Aorta (tissue), 5 donors: ENCODE data around the gene RARRES1. TPM values are rescaled to one million over a fixed set of nuclear protein-coding genes. Genes with fewer than 3 reads are reported as not detected.

Experiments
- ATAC-seq: fragments of 200-7000 bp; cut with Tn5 transposase; one replicate; pipeline ENCODE4 v1.9.1; 2022; ENCODE audit warnings: moderate library complexity; ENCODE audit not compliant: low FRiP score
- DNase-seq, 2 donors: peaks; one replicate each; pipeline ENCODE4 v3.0.0-alpha.2; 2020
- H3K27ac ChIP-seq, 2 donors: one replicate each; pipeline ENCODE4 v1.5.1; 2013; ENCODE audit warnings: low read length in 2 of 2, mild to moderate bottlenecking in 2 of 2, moderate library complexity in 2 of 2, control low read depth in 1 of 2, inconsistent platforms in 1 of 2, low read depth in 1 of 2
- H3K27me3 ChIP-seq, 2 donors: one replicate each; pipeline ENCODE4 v1.6.1; 2013; ENCODE audit warnings: control low read depth in 1 of 2, low read length in 1 of 2, mild to moderate bottlenecking in 1 of 2, moderate library complexity in 1 of 2; ENCODE audit not compliant: insufficient read depth in 2 of 2, control insufficient read depth in 1 of 2
- H3K36me3 ChIP-seq, 2 donors: one replicate each; pipeline ENCODE4 v1.6.1; 2013; ENCODE audit warnings: control low read depth in 1 of 2, low read length in 1 of 2, mild to moderate bottlenecking in 1 of 2; ENCODE audit not compliant: insufficient read depth in 2 of 2, control insufficient read depth in 1 of 2
- H3K4me1 ChIP-seq, 2 donors: one replicate each; pipeline ENCODE4 v1.6.1; 2013; ENCODE audit warnings: low read length in 2 of 2, control low read depth in 1 of 2, mild to moderate bottlenecking in 1 of 2, moderate library complexity in 1 of 2; ENCODE audit not compliant: insufficient read depth in 2 of 2, control insufficient read depth in 1 of 2
- H3K4me3 ChIP-seq, 2 donors: one replicate each; pipeline ENCODE4 v1.5.1; 2013; ENCODE audit warnings: low read length in 2 of 2, control low read depth in 1 of 2, mild to moderate bottlenecking in 1 of 2
- H3K9me3 ChIP-seq: one replicate; pipeline ENCODE4 v1.6.1; 2013; ENCODE audit warnings: mild to moderate bottlenecking, low read length; ENCODE audit not compliant: control insufficient read depth
- WGBS, 2 donors: extraction: QIAGEN DNeasy Blood & Tissue Kit; methylation state at CpG; one replicate each; pipeline ENCODE4 v1.1.7; 2013; 5-methylcytosine and 5-hydroxymethylcytosine counted together
- intact Hi-C, 2 donors: fragments of 100-400 bp; cut with DNase I; formaldehyde crosslinking; loops; one replicate each; pipeline versions ENCODE4 v1.14.2 to v1.15.0; 2022
- polyA plus RNA-seq, 2 donors: library from polyadenylated mRNA; stranded (reverse); fragments of 200-250 nt; gene quantifications; one replicate each; pipeline ENCODE4 v1.2.3, GENCODE V29; 2013
- total RNA-seq, 2 donors: library from RNA; stranded (reverse); fragmentation: NEBNext Ultra II Directional; extraction: Animal tissue kit (Norgen Biotek cat#: 25700); gene quantifications; one replicate each; pipeline ENCODE4 v1.2.1, GENCODE V29; 2021
- donor health status: healthy with polysubstance abuse.
- donor health status: Bipolar disorder and iron deficiency.
- donor health status: DM: no; HTN: no; CAD: no.
- donor health status: DM: no; HTN: no; CAD: no.
- donor health status: DM: yes; HTN: yes; CAD: no.

The RARRES1 gene
- total and polyA plus RNA-seq, 4 donors, result 2.4 to 323 (median 120) TPM

DNA sequence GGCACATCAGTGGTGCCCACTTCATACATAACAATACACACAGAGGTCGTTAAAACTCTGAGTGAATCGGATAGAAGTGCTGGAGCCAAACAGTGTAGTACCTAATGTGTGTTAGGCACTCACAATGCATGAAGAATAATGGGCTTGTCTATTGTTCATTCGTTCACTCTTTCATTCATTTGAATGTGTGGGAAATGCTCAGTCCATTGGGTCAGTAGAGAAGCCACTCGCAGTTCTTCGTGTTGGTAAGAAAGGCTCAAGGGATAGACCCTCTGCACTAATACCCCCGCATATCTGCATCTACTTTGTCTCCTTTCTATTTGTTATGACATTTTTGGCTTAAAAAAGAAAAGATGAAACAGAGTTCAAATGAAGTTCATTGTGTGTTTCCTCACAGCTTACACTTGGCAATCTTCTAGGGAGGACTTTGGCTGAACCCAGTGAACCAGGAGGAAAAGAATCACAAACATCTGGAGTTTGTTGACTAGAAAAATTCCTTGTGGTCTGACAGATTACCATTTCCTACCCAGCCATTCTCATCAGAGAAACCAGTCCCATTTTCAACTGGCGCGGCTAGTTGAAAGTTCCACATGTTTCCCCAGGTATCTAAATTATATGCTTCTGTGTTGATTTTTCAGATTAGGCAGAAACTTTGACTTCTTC lies 36.8 kb upstream of the RARRES1 start:
- intact Hi-C loops, result loop anchor here in 1 of 2 donors (5.0 kb wide), 1 partner anchor 42 kb away; no protein-coding TSS in a partner anchor
- no peak overlapping the region for H3K4me3 ChIP-seq
- DNase-seq (no peak), ATAC-seq (peak; percentile 81)
- WGBS, 2 donors, result 17 to 30% methylated on average over 8 of the region's 8 CpGs
- H3K4me1 ChIP-seq, result no peaks in the 10 kb centered on the region
- no peaks in the 10 kb centered on the region for H3K9me3 ChIP-seq
- no peaks in the 10 kb centered on the region for H3K36me3 ChIP-seq
- H3K27me3 ChIP-seq, result no peaks in the 10 kb centered on the region
- H3K27ac ChIP-seq, result peak overlapping the region; percentile 34 to 63

DNA sequence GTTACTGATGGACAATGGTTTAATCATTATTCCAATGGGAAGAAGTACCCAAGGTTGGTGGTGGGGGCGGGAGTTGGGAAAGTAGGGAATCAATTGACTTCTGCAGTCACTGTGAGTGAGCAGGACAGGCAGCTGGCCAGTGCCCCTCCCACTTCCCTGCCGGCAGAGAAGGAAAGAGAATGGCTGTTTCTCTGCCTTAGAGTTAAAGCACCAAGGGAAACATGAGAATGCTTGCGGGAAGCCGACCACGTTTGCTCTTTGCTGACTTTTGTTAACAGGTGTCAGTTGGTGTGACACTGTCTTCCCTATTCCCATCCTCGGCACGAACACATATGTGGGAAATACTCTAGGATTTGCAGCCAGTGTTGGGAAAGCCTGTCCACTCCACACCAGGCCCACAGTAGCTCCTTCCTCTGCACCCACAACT lies 36.1 kb upstream of the RARRES1 start:
- 6 to 8% methylated on average over 7 of the region's 7 CpGs for WGBS, 2 donors
- no peaks in the 10 kb centered on the region for H3K27me3 ChIP-seq
- no peaks in the 10 kb centered on the region for H3K9me3 ChIP-seq
- H3K27ac ChIP-seq, result no peak overlapping the region
- no peaks in the 10 kb centered on the region for H3K4me1 ChIP-seq
- H3K36me3 ChIP-seq, result no peaks in the 10 kb centered on the region
- DNase-seq (peak; percentile 76 to 90), ATAC-seq (peak; percentile 74)
- intact Hi-C loops, result loop anchor here in 1 of 2 donors (5.0 kb wide), 1 partner anchor 41 kb away; no protein-coding TSS in a partner anchor
- no peak overlapping the region for H3K4me3 ChIP-seq

DNA sequence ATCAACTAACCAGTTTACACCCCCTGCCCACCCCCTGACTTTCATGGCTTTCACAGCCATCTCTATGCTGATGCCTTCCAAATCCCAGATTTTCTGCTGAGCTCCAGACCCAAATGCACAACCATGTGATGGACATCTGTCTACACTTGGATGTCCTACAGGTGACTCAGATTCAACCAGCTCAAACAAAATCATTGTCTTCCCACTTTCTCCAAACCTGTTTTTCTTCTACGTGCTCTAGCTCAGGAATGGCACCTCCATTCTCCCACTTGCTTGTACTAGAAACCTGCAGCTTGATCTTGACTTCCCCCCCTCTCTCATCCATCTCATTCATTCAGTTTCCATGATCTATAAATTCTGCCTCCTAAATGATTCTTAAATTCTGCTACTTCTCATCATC lies 34.1 kb upstream of the RARRES1 start:
- Histone ChIP-seq H3K4me3 (no peak overlapping the region), H3K27me3 (no peaks in the 10 kb centered on the region), H3K9me3 (no peaks in the 10 kb centered on the region), H3K36me3 (no peaks in the 10 kb centered on the region), H3K27ac (no peak overlapping the region), H3K4me1 (no peaks in the 10 kb centered on the region)
- 99 to 100% methylated on average over 1 of the region's 1 CpG for WGBS, 2 donors
- no peak for ATAC-seq
- no peak for DNase-seq
- intact Hi-C loops, result loop anchor here in 1 of 2 donors (5.0 kb wide), 1 partner anchor 39 kb away; no protein-coding TSS in a partner anchor

DNA sequence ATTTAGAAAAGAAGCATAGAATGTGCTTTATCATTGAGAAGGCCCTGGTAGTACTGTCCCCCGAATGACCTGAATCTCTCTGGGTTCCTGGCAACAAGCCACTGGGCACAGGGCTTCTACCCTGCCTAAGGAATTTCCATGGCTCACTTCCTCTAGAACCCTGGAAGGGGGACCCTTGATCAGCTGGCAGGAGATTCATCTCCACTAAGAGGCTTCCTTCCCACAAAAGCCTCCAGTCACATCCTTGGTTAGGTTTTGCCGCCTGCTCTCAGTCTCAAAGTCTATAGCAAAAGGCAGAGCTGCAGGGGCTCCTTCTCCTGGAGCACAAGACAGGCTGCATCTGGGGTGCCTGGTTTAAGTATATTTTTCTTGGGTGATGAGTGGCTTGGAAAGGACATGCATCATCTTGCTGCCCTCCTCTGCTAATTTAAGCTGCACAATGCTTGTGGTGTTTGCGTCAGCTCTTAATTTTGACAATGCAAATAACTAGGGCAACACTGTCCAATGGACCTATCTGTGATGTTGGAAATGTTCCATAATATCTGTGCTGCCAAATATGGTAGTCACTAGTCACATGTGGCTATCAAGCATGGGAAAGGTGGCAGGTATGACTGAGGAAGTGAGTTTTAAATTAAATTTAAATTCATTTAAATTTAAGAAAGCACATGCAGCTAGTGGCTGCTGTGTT lies 33.4 kb upstream of the RARRES1 start:
- H3K36me3 ChIP-seq, result no peaks in the 10 kb centered on the region
- no peaks in the 10 kb centered on the region for H3K27me3 ChIP-seq
- no peak overlapping the region for H3K4me3 ChIP-seq
- intact Hi-C loops, result loop anchor here in 1 of 2 donors (5.0 kb wide), 1 partner anchor 38 kb away; no protein-coding TSS in a partner anchor
- H3K9me3 ChIP-seq, result no peaks in the 10 kb centered on the region
- no peak for DNase-seq
- H3K27ac ChIP-seq, result no peak overlapping the region
- ATAC-seq, result no peak
- H3K4me1 ChIP-seq, result no peaks in the 10 kb centered on the region
- WGBS, 2 donors, result 71 to 80% methylated on average over 3 of the region's 3 CpGs

DNA sequence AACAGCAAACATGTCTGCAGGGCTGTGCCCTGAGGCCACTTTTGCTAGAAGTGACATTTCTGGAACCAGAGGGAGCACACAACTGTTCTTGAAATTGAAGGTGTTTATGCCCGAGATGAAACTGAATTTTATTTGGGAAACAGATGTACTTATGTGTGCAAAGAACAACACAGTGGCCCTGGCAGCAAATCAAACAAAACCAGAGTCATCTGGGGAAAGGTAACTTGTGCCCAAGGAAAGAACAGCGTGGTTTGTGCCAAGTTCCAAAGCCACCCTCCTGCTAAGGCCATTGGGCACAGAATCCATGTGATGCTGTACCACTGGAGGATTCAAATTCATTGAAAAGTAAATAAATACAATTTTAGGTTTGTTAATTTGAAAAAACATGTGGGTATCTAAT lies 31.2 kb upstream of the RARRES1 start:
- Histone ChIP-seq H3K27me3 (no peaks in the 10 kb centered on the region), H3K27ac (no peak overlapping the region), H3K9me3 (no peaks in the 10 kb centered on the region), H3K4me3 (no peak overlapping the region), H3K4me1 (no peaks in the 10 kb centered on the region), H3K36me3 (no peaks in the 10 kb centered on the region)
- no peak for ATAC-seq
- no peak for DNase-seq
- intact Hi-C loops, result no loop called here
- 51 to 72% methylated on average over 2 of the region's 2 CpGs for WGBS, 2 donors

DNA sequence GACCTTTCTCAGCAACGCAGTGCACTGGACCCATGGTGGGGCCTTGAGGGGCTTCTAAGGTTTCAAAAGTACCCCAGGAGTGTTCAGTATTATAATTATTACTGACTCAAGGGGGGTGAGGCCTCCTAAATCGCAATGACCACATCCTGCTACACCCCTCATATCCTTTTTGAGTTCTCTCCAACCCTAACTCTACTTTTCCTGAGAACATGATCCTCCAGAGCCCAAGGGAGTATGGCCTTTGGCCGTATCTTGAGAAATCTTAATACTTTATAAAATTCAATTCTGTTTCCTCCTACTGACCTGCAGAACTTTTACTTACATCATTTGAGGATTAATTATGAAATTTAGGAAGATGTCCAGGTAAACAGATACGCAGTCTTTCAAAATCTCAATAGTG lies 30.4 kb upstream of the RARRES1 start:
- Histone ChIP-seq H3K27me3 (no peaks in the 10 kb centered on the region), H3K9me3 (no peaks in the 10 kb centered on the region), H3K4me1 (no peaks in the 10 kb centered on the region), H3K4me3 (no peak overlapping the region), H3K27ac (no peak overlapping the region), H3K36me3 (no peaks in the 10 kb centered on the region)
- DNase-seq (no peak), ATAC-seq (peak; percentile 56)
- WGBS, 2 donors, result 87 to 90% methylated on average over 4 of the region's 4 CpGs
- intact Hi-C loops, result no loop called here

DNA sequence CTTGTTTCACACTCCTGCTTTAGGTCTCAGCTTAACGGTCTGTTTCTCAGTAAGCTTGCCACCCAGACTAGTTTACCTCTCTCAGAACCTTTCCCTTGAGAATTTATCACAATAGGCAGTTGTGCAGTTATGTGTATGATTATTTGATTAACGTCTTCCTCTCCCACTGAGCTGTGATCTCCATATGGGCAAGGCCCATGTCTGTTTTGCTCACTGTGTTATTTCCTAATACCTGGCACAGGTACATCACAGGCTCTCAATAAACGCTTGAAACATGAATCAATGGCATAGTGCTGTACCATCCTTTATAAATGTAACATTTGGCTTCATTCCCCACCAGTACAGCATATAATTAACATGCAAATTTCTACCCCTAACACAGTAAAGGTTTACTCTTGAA lies 29.1 kb upstream of the RARRES1 start:
- DNase-seq, result no peak
- no peak overlapping the region for H3K27ac ChIP-seq
- no peaks in the 10 kb centered on the region for H3K9me3 ChIP-seq
- no peaks in the 10 kb centered on the region for H3K27me3 ChIP-seq
- no peaks in the 10 kb centered on the region for H3K36me3 ChIP-seq
- no peak for ATAC-seq
- 84 to 90% methylated on average over 3 of the region's 3 CpGs for WGBS, 2 donors
- intact Hi-C loops, result no loop called here
- no peak overlapping the region for H3K4me3 ChIP-seq
- H3K4me1 ChIP-seq, result no peaks in the 10 kb centered on the region

DNA sequence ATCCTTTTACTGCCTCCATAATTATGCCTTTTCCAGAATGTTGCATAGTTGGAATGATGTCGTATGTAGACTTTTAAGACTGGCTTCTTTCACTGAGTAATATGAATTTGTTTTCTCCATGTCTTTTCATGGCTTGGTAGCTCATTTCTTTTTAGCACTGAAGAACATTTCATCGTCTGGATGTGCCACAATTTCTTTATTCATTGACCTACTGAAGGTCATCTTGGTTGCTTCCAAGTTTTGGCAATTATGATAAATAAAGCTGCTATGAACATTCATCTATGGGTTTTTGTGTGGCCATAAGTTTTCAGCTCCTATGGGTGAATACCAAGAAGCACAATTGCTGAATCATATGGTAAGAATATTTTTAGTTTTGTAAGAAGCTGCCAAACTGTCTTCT lies 23.2 kb upstream of the RARRES1 start:
- Histone ChIP-seq H3K9me3 (no peaks in the 10 kb centered on the region), H3K27ac (no peak overlapping the region), H3K4me3 (no peak overlapping the region), H3K4me1 (no peaks in the 10 kb centered on the region), H3K36me3 (no peaks in the 10 kb centered on the region), H3K27me3 (no peaks in the 10 kb centered on the region)
- intact Hi-C loops, result no loop called here
- WGBS, 2 donors, result 34 to 59% methylated on average over 2 of the region's 2 CpGs
- ATAC-seq, result no peak
- DNase-seq, result no peak

DNA sequence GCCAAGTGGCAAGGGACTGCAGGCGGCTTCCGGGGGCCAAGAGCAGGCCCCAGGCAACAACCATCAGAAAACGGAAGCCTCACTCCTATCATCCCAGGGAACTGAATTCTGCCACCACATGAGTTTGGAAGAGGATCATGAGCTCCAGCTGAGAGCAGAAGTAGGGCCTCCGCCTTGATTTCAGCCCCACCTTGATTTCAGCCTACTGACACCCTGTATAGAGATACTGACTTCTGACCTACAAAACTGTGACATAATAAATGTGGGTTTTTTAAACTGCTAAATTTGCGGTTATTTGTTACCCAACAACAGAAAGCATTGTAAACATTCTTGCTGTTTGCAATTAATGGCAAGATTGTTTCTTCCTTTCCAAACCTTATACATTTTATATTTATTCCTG lies 21.6 kb upstream of the RARRES1 start:
- DNase-seq, result no peak
- H3K36me3 ChIP-seq, result no peaks in the 10 kb centered on the region
- H3K27me3 ChIP-seq, result no peaks in the 10 kb centered on the region
- intact Hi-C loops, result no loop called here
- 96 to 99% methylated on average over 5 of the region's 5 CpGs for WGBS, 2 donors
- no peak for ATAC-seq
- no peak overlapping the region for H3K27ac ChIP-seq
- no peaks in the 10 kb centered on the region for H3K9me3 ChIP-seq
- H3K4me1 ChIP-seq, result no peaks in the 10 kb centered on the region
- H3K4me3 ChIP-seq, result no peak overlapping the region
